ENCODE data around the gene DNAH10. TPM values are rescaled to one million over a fixed set of nuclear protein-coding genes. Genes with fewer than 3 reads are reported as not detected.

DNAH10 gene
- total RNA-seq, 1 experiment from 2014 or later: 0.06 TPM

DNA sequence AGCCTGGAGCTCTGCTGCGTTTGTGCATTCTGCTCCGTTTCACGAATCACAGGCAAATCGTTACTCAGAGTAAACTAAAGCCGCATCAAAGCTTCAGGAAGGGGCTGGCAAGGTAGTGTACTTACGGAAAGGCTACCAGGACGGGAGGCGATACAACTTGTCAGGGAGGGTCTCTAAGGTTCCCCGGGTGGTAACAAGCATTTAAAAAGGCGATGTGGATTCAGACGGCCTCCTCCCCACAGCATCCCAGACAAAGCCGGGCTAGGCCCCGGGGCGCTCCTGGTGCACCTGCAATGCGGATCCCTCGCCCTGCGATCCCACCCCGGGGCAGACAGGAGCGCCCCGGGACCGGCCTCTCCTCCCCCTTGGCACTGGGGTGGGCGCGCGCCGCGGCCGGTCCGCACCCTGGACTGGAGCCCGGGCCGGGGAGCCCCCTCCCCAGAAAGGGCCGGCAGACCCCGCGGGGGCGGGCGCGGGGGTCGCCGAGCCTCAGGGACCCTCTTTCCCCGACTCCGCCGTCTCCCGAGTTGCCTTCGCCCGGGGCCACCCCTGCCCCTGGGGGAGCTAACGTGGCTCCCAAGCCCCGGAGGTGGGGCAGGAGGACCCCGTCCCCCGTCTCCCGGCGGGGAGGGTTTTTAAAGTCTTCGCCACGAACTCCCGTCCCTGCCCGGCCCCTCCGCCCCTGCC lies 209.8 kb downstream of the DNAH10 start:
- peak; percentile 49 for DNase-seq (ENCODE audit: low read depth)

DNA sequence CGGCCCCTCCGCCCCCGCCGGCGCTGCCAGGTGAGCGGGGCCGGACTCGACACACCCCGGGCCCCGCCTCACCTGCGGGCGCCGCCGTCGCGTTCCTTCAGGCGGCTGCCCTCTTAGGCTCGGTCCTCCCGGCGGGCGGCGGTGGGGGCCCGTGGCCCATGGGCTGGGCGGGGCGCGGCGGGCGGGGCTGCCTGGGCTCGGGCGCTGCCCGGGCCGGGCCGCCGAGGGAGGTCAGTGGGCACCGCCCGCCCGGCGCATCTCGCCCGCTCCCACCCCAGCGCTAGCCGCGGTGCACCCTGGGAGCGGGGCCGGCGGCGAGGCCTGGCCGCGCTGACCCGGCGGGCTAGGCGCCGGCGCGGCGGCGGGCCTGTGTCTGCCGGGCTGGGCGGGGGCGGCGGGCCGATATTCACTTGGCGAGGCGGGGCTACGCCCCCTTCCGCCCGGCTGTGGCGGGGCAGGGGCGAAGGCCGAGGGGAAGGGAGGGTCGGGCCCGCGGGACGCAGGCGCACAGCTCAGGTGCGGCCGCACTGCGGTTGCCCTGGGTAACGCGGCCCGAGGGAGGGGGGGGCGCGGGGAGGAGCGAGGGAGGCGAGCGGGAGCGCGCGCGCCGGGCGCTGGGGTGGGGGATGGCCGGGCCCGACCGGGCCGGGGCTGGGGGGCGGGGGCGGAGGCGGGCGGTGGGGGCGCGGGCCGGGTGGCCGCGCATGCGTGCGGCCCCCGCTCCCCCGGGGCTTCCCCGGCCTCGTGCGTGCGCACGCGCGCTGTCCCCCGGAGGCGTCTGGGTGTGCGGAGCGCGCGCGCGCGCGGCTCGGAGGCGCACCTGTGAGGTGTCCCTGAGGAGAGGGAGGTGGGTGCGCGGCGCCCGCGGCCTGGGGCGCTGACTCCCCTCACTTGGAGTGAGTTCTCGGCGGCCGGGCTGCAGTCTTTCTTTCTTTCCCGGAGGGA lies 210.6 kb downstream of the DNAH10 start, which contains the start of the genes CCDC92 and ZNF664:
CCDC92 (minus strand) TSS at position 375 of the 945 bp plus-strand sequence. CDS start 28,526 bp downstream, outside the sequence.
ZNF664 (plus strand) TSS at position 759 of the 945 bp plus-strand sequence. CDS start 38,930 bp downstream, outside the sequence.
- DNase-seq (ENCODE audit: low read depth): peak; percentile 97

DNA sequence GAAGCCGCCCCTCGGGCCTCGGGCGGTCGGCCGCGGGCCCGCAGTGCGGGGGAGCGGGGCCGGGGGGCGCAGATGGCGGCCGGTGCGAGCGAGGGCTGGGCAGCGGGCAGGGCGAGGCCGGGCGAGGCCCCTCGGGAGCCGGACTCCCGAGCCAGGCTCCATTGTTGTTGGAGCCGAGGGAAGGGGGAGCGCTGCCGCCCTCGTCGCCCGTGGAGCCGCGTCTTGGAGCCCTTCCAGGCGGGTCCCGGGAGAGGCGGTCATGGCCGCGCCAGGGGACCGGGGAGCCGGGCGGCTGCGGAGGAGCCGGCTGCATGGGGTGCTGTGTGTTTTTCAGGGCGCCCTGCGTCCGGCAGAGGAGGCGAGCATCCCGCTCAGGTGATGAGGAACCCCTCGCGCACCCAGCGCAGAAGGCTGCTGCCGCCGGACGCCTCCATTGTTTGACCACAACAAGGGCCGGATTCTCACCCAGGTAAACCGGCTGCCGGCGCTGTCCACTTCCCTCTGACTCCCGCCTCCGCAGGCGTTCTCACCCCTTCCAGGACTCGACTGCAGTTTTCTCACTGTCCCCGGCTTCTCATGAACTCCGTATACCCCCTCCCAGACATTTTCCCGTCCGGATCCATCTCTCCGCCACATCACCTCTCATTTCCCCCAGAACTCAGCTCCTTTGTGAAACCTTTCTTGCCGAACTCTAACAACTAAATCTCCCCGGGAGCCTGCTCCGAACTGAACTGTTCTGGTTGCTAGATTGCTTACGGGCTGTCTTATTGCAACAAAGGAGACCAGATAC lies 211.6 kb downstream of the DNAH10 start:
- DNase-seq (ENCODE audit: low read depth): peak; percentile 31

DNA sequence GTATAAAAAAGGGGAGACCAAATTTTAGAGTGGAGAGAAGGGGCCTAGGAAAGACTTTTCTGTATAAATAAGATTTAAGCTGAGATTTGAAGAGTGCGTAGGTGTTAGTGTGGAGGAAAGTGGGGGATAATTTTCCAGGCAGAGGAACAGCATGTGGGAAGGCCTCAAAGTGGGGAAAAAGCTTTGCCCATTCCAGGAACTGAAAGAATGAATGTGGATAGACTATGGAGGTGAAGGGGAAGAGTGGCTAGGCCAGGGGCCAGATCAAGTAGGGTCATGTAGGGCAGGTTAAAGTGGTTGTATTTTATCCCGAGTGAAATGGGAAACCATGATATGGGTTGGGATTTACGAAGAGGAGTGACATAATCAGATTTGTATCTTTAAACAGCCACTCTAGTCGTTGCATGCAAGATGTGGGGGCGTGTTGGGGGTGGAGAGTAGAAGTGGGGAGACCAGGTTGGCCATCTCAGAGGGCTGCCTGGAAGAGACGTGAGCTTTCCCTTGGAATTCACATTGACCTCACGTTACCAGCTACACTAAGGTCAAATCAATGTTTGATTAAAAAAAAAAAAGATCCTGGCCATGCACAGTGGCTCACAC lies 214.2 kb downstream of the DNAH10 start:
- no peak for DNase-seq (ENCODE audit: low read depth)

DNA sequence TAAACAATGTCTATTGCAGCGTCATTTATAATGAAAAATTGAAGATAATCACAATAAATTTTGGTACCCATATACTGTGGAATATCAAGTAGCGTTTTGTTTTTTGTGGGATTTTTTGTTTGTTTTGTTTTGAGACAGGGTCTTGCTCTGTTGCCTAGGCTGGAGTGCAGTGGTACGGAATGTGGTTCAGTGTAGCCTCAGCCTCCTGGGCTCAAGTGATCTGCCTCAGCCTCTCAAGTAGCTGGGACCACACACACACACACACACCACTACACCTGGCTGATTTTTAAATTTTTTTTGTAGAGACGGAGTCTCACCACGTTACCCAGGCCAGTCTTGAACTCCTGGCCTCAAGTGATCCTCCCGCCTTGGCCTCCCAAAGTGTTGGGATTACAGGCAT lies 217.5 kb downstream of the DNAH10 start:
- DNase-seq (ENCODE audit: low read depth): no peak

DNA sequence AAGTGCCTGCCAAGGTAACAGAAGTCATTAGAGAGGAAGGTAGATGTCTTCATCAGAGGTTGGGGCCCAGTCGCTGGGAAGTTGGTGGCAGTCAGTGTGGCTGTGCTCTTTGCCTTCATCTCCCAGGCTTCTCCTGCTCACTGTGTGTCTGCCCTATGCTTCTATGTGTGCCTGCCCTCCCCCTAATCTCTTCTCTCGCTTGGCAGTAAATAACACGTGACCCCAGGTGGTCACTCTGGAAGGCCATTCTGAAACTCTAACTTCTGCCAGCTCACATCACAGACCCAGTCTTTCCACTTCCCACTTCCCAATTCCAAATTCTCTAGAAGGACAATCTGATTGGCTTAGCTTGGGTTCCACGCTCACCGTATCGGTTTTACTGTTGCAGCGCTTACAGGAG lies 220.2 kb downstream of the DNAH10 start:
- no peak for DNase-seq (ENCODE audit: low read depth)

DNA sequence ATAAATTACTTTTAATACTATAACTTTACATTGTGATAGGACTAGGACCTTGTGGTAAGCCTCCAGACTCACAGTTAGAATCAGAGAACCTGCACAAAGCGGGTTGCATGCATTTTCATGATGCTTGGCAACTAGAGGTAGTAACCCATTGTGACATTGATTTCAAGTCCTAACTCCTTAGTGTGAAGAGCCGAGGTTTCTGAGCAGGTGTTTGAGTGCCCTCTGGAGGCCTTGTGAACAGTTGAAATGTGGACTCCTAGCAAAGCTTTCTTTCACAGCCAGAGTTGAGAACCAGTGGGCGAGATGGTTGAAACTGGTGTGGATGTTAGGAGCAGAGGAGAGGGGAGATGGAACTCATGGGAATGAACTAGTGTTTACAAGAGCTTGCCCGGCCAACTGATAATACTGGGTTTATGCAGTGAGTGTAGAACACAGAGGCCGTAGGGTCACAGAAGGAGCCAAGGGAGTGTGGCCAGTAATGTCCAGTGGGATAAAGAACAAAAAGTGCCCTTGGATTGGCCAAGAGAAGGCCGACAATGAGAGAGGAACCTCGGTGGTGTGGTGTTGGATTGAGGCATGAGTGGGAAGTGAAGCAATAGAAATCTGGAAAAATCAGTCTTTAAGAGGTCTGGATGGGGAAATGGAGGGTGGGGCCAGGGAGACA lies 221.9 kb downstream of the DNAH10 start:
- DNase-seq (ENCODE audit: low read depth): peak; percentile 59

DNA sequence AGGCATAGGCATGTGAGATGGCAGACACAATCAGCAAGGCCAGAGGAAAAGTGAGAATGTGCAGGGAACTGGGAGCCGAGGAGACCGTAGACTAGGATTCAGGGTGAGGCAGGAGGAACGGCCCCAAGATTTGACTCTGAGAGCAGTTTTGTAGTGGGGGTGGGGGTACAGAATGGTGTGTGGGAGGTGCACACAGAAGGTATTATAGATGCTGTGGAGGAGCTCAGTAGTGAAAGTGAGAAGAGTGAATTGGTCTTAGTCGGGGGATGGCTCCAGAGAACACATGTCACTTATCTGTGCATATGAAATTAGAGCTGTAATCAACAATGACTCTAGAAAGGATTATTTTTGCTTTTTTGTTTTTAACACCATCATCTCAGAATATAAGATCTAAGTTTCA lies 222.8 kb downstream of the DNAH10 start:
- DNase-seq (ENCODE audit: low read depth): no peak

Other genes starting within 250 kb of the DNAH10 start
- gene RILPL1, start 228.6 kb upstream of the DNAH10 start, total RNA-seq (2014; rRNA removed; shearing (Covaris generic)): 6.2 and 8.1 TPM in 2 replicates
- gene TMED2, start 177.7 kb upstream of the DNAH10 start, total RNA-seq (2014; rRNA removed; shearing (Covaris generic)): 308 and 311 TPM in 2 replicates
- gene DDX55, start 160.2 kb upstream of the DNAH10 start, total RNA-seq (2014; rRNA removed; shearing (Covaris generic)): 42.5 and 45.4 TPM in 2 replicates
- 160 and 315 TPM in 2 replicates for gene EIF2B1, start 128.6 kb upstream of the DNAH10 start, total RNA-seq (2014; rRNA removed; shearing (Covaris generic))
- gene GTF2H3, start 128.5 kb upstream of the DNAH10 start, total RNA-seq (2014; rRNA removed; shearing (Covaris generic)): 59.7 and 83.3 TPM in 2 replicates
- gene TCTN2, start 91.2 kb upstream of the DNAH10 start, total RNA-seq (2014; rRNA removed; shearing (Covaris generic)): 8.2 TPM in 2 replicates
- 30.9 and 36.5 TPM in 2 replicates for gene ATP6V0A2, start 49.9 kb upstream of the DNAH10 start, total RNA-seq (2014; rRNA removed; shearing (Covaris generic))
- 5.3 and 7.7 TPM in 2 replicates for gene CCDC92, start 210.5 kb downstream of the DNAH10 start, total RNA-seq (2014; rRNA removed; shearing (Covaris generic))
- gene ZNF664, start 210.9 kb downstream of the DNAH10 start, total RNA-seq (2014; rRNA removed; shearing (Covaris generic)): 50.4 and 50.9 TPM in 2 replicates

Measured in Daoy (cell line).